ENCODE measurements around the gene FGFR1OP2. TPM values are rescaled to one million over a fixed set of nuclear protein-coding genes. Genes with fewer than 3 reads are reported as not detected.
A peak's percentile ranks its signal among the peaks of the same experiment; 100 is the strongest.

Gene FGFR1OP2
- total RNA-seq, 2 donors from 2014 or later = 42.2 to 71.3 TPM

DNA sequence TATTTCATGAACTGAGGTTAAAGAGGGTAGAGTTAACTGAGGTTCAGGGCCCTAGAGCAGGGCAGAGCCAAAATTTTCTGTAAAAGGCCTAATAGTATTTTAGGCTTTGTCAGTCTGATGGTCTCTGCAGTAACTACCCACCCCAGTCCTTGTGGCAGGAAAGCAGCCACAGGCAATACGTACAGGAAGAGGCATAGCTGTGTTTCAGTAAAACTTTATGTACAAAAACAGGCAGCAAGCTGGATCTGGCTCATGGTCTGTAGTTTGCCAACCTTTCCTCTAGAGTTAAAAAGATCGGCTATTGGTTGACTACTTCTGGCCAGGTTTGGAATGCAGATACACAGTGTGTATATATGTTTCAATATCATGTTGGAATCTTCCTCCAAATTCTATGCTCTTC lies 58.7 kb downstream of the FGFR1OP2 start:
- H3K27me3 ChIP-seq (ENCODE audit: control insufficient read depth, insufficient read depth, low read length, poor library complexity, severe bottlenecking) = no peaks in the 10 kb centered on the region
- WGBS, 2 experiments (ENCODE audit: insufficient coverage in 1 of 2, insufficient read length in 1 of 2) = 60 to 96% methylated on average over 1 to 2 of the region's 2 CpGs
- no peaks in the 10 kb centered on the region for H3K4me1 ChIP-seq (ENCODE audit: control insufficient read depth, insufficient read depth, low read length)
- peaks cover 47% of the 10 kb centered on the region for H3K36me3 ChIP-seq (ENCODE audit: control insufficient read depth, insufficient read depth, low read length)
- Mint-ChIP-seq H3K4me3 (no peak overlapping the region), H3K27me3 (ENCODE audit: insufficient read depth) (no peaks in the 10 kb centered on the region), H3K36me3 (ENCODE audit: low read depth) (peaks cover 53% of the 10 kb centered on the region), H3K27ac (no peak overlapping the region), H3K9me3 (no peaks in the 10 kb centered on the region), H3K4me1 (no peaks in the 10 kb centered on the region)
- no peak for DNase-seq
- no peak overlapping the region for H3K4me3 ChIP-seq (ENCODE audit: low read length)
- H3K9me3 ChIP-seq (ENCODE audit: control insufficient read depth, low read length) = no peaks in the 10 kb centered on the region
- no peak overlapping the region for H3K27ac ChIP-seq (ENCODE audit: low read depth, low read length)
- TF ChIP-seq, protein P1, sequence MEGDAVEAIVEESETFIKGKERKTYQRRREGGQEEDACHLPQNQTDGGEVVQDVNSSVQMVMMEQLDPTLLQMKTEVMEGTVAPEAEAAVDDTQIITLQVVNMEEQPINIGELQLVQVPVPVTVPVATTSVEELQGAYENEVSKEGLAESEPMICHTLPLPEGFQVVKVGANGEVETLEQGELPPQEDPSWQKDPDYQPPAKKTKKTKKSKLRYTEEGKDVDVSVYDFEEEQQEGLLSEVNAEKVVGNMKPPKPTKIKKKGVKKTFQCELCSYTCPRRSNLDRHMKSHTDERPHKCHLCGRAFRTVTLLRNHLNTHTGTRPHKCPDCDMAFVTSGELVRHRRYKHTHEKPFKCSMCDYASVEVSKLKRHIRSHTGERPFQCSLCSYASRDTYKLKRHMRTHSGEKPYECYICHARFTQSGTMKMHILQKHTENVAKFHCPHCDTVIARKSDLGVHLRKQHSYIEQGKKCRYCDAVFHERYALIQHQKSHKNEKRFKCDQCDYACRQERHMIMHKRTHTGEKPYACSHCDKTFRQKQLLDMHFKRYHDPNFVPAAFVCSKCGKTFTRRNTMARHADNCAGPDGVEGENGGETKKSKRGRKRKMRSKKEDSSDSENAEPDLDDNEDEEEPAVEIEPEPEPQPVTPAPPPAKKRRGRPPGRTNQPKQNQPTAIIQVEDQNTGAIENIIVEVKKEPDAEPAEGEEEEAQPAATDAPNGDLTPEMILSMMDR (conservative IDR thresholded peaks at IDR 0.05) = no peak
- no peak overlapping the region for H3K9ac ChIP-seq (ENCODE audit: extremely low read depth, low read length, poor library complexity, severe bottlenecking)

DNA sequence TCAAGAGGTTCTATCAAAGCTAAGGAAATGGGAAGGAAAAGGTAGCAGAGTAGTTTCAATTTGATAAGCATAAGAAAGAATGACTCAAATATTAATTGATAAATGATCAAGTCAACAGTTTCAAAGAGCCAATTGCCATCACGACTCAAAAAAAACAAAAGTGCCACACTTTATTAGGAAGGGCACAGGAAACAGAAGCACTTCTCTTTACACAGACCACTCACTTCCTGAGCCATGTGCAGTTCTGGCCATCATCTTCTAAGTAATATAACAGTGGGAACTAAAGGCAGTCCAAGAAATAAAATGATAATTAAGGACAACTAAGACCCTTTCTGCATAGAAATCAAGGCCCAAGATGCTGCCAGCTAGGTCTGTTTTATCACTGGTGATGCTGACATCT lies 62.7 kb downstream of the FGFR1OP2 start:
- TF ChIP-seq, protein P1 (conservative IDR thresholded peaks at IDR 0.05) = no peak
- Mint-ChIP-seq H3K36me3 (ENCODE audit: low read depth) (peaks cover 36% of the 10 kb centered on the region), H3K9me3 (no peaks in the 10 kb centered on the region), H3K4me3 (no peak overlapping the region), H3K27me3 (ENCODE audit: insufficient read depth) (no peaks in the 10 kb centered on the region), H3K4me1 (peaks cover 4% of the 10 kb centered on the region), H3K27ac (no peak overlapping the region)
- no peak for DNase-seq
- no peaks in the 10 kb centered on the region for H3K4me1 ChIP-seq (ENCODE audit: control insufficient read depth, insufficient read depth, low read length)
- 92 to 100% methylated on average over 1 of the region's 1 CpG for WGBS, 2 experiments (ENCODE audit: insufficient coverage in 1 of 2, insufficient read length in 1 of 2)
- H3K9ac ChIP-seq (ENCODE audit: extremely low read depth, low read length, poor library complexity, severe bottlenecking) = no peak overlapping the region
- H3K27me3 ChIP-seq (ENCODE audit: control insufficient read depth, insufficient read depth, low read length, poor library complexity, severe bottlenecking) = no peaks in the 10 kb centered on the region
- H3K27ac ChIP-seq (ENCODE audit: low read depth, low read length) = no peak overlapping the region
- no peaks in the 10 kb centered on the region for H3K9me3 ChIP-seq (ENCODE audit: control insufficient read depth, low read length)
- H3K4me3 ChIP-seq (ENCODE audit: low read length) = no peak overlapping the region
- peaks cover 33% of the 10 kb centered on the region for H3K36me3 ChIP-seq (ENCODE audit: control insufficient read depth, insufficient read depth, low read length)

DNA sequence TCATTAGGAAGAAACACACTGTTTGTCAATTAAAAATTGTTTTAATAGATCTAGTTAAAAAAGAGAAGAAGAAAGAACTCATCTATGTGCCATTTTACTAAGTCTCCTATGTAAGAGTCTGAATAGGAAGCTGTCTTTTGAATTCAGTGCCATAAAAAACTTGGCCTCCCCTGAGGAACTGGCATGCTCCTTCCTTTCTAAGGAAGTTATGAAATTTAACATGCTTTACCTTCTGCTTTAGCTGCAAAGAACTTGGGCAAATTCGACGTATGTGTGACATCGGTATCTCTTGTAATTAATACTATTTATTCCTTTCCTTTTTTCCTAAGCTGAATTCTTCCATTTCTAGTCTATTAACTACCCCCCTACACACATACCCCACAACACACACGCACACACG lies 63.4 kb downstream of the FGFR1OP2 start:
- Mint-ChIP-seq H3K9me3 (no peaks in the 10 kb centered on the region), H3K27me3 (ENCODE audit: insufficient read depth) (no peaks in the 10 kb centered on the region), H3K4me1 (peaks cover 4% of the 10 kb centered on the region), H3K27ac (peak overlapping the region; percentile 4), H3K4me3 (no peak overlapping the region), H3K36me3 (ENCODE audit: low read depth) (peaks cover 33% of the 10 kb centered on the region)
- H3K4me1 ChIP-seq (ENCODE audit: control insufficient read depth, insufficient read depth, low read length) = no peaks in the 10 kb centered on the region
- no peak overlapping the region for H3K27ac ChIP-seq (ENCODE audit: low read depth, low read length)
- no peaks in the 10 kb centered on the region for H3K9me3 ChIP-seq (ENCODE audit: control insufficient read depth, low read length)
- 90 to 99% methylated on average over 2 to 5 of the region's 5 CpGs for WGBS, 2 experiments (ENCODE audit: insufficient coverage in 1 of 2, insufficient read length in 1 of 2)
- H3K4me3 ChIP-seq (ENCODE audit: low read length) = no peak overlapping the region
- H3K27me3 ChIP-seq (ENCODE audit: control insufficient read depth, insufficient read depth, low read length, poor library complexity, severe bottlenecking) = no peaks in the 10 kb centered on the region
- no peak for DNase-seq
- TF ChIP-seq, protein P1 (conservative IDR thresholded peaks at IDR 0.05) = no peak
- H3K36me3 ChIP-seq (ENCODE audit: control insufficient read depth, insufficient read depth, low read length) = peaks cover 28% of the 10 kb centered on the region
- no peak overlapping the region for H3K9ac ChIP-seq (ENCODE audit: extremely low read depth, low read length, poor library complexity, severe bottlenecking)

Measured in endodermal cell (in vitro differentiated cells).